Naive thymus-derived CD4-positive, alpha-beta T cell (primary cell): ENCODE results near the gene HEATR1. TPM values are rescaled to one million over a fixed set of nuclear protein-coding genes. Genes with fewer than 3 reads are reported as not detected.
"Not testable (repeated sequence)": the region's sequence is repeated elsewhere in the genome, so short reads cannot be mapped to it uniquely, and the experiment has no call there.

Experiments used
- ATAC-seq: fragments of 150-1000 bp; cut with Tn5 transposase; 2 replicates; pipeline ENCODE4 v1.10.0; 2021; ENCODE audit warnings: mild to moderate bottlenecking, moderate library complexity
- CTCF ChIA-PET: fragments of 350-600 bp; sonication (Branson Sonifier 250); formaldehyde crosslinking; loops from one replicate; lab custom pipeline; 2021; ENCODE audit warnings: antibody characterized with exemption; lab: Charles Lee
- POLR2A ChIA-PET: fragments of 350-600 bp; sonication (Branson Sonifier 250); formaldehyde crosslinking; loops from one replicate; lab custom pipeline; 2021; ENCODE audit warnings: antibody characterized with exemption, inconsistent platforms; lab: Charles Lee
- DNase-seq, 9 donors: peaks; one replicate each; pipeline versions ENCODE4 v3.0.0 to v3.0.0-alpha.2; 2020 to 2022; ENCODE audit warnings: mixed read lengths in 1 of 9
- H3K27ac ChIP-seq: one replicate; pipeline ENCODE4 v1.7.0; 2013; ENCODE audit warnings: mild to moderate bottlenecking, low read depth, low read length, moderate library complexity
- H3K27me3 ChIP-seq, 2 donors: one replicate each; pipeline ENCODE4 v1.7.0; 2013; ENCODE audit warnings: low read length in 2 of 2, mild to moderate bottlenecking in 2 of 2, moderate library complexity in 2 of 2; ENCODE audit not compliant: control insufficient read depth in 2 of 2, insufficient read depth in 2 of 2
- H3K36me3 ChIP-seq, 3 experiments: 1 replicate in 2 of 3; 2 replicates in 1 of 3; pipeline ENCODE4 v1.7.0; 2013; ENCODE audit warnings: low read length in 3 of 3, mild to moderate bottlenecking in 3 of 3, moderate library complexity in 1 of 3; ENCODE audit not compliant: insufficient read depth in 3 of 3, control insufficient read depth in 2 of 3
- H3K4me1 ChIP-seq, 2 donors: one replicate each; pipeline ENCODE4 v1.7.0; 2013; ENCODE audit warnings: low read length in 2 of 2, mild to moderate bottlenecking in 2 of 2, moderate library complexity in 1 of 2; ENCODE audit not compliant: control insufficient read depth in 2 of 2, insufficient read depth in 2 of 2
- H3K4me3 ChIP-seq: 2 replicates; pipeline ENCODE4 v1.7.0; 2013; ENCODE audit warnings: mild to moderate bottlenecking, low read length
- H3K9me3 ChIP-seq, 3 experiments: 1 replicate in 2 of 3; 2 replicates in 1 of 3; pipeline ENCODE4 v1.7.0; 2013; ENCODE audit warnings: low read length in 3 of 3; ENCODE audit not compliant: control insufficient read depth in 2 of 3
- H3K27ac Mint-ChIP-seq, 9 donors: one replicate each; pipeline ENCODE4 v1.8.0; 2020 to 2022; ENCODE audit warnings: mixed read lengths in 9 of 9, mild to moderate bottlenecking in 8 of 9, moderate library complexity in 5 of 9, inconsistent platforms in 2 of 9
- H3K27me3 Mint-ChIP-seq, 5 donors: one replicate each; pipeline ENCODE4 v1.8.0; 2021 to 2022; ENCODE audit warnings: mixed read lengths in 5 of 5, mild to moderate bottlenecking in 1 of 5
- H3K36me3 Mint-ChIP-seq, 5 donors: one replicate each; pipeline ENCODE4 v1.8.0; 2020 to 2022; ENCODE audit warnings: mixed read lengths in 5 of 5, mild to moderate bottlenecking in 3 of 5, inconsistent platforms in 1 of 5
- H3K4me1 Mint-ChIP-seq, 7 donors: one replicate each; pipeline ENCODE4 v1.8.0; 2020 to 2022; ENCODE audit warnings: mixed read lengths in 7 of 7, mild to moderate bottlenecking in 3 of 7, inconsistent platforms in 1 of 7
- H3K4me3 Mint-ChIP-seq, 10 donors: one replicate each; pipeline ENCODE4 v1.8.0; 2020 to 2022; ENCODE audit warnings: mild to moderate bottlenecking in 10 of 10, mixed read lengths in 10 of 10, moderate library complexity in 6 of 10, inconsistent platforms in 2 of 10
- H3K9me3 Mint-ChIP-seq, 11 donors: one replicate each; pipeline ENCODE4 v1.8.0; 2020 to 2022; ENCODE audit warnings: mixed read lengths in 11 of 11, mild to moderate bottlenecking in 4 of 11, inconsistent platforms in 1 of 11, moderate library complexity in 1 of 11
- intact Hi-C, 2 donors: fragments of 100-400 bp; cut with micrococcal nuclease; formaldehyde crosslinking; loops; one replicate each; pipeline ENCODE4 v1.15.1; 2023
- polyA plus RNA-seq, 2 donors: library from polyadenylated mRNA; unstranded; fragments of 300-500 nt; fragmentation: Illumina TruSeq; gene quantifications; one replicate each; pipeline ENCODE4 v1.2.3, GENCODE V29; 2021
- total RNA-seq, 6 experiments: library from RNA in 5 of 6; stranded (reverse) in 5 of 6; gene quantifications; 1 replicate in 5 of 6; 2 replicates in 1 of 6; pipeline ENCODE4 v1.2.3 and lab custom pipeline; 2021 to 2026

Gene HEATR1
- total and polyA plus RNA-seq, 7 experiments from 2014 or later = 14.2 to 58.7 (median 41.5) TPM

DNA sequence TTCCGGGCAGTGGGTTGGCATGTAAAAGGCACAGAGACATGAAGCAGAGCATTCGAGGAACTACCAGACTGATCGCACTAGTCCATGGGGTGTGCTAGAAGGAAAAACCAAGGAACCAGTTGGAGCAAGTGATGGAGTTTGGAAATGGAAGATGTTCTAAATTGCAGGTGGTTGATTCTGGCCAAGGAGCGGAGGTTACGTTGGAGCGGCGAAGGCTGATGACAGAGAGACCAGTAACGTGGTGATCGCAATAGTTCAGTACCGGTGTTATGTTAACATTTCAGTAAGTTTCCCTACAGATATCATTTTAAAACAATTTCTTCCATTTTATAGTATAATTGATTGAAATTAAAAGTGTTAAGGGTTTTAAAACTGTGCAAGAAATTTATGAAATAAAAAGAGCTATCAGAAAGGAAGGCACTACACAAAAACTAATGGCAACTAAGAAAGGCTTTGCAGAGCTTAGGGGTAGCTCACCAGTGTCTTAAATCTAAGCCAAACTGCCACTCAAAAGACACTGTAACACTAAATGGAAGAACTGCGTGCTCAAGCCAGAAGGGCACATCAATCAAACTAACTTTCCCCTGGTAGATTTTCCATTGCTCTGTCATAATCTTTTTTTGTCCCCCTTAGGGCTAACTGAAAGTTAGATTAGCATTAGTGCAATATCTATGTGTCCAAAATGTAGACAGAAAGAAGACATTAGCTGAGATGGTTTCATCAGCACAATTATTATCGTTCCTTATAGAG, 11.3 kb upstream of the HEATR1 start:
- H3K27ac Mint-ChIP-seq = no peak overlapping the region
- no peaks in the 10 kb centered on the region for H3K4me1 Mint-ChIP-seq
- no peaks in the 10 kb centered on the region for H3K4me1 ChIP-seq
- H3K9me3 ChIP-seq = no peaks in the 10 kb centered on the region
- POLR2A ChIA-PET = no interaction called here
- H3K4me3 ChIP-seq = no peak overlapping the region
- intact Hi-C loops = no loop called here
- DNase-seq (no peak), ATAC-seq (no peak)
- H3K36me3 ChIP-seq = no peaks in the 10 kb centered on the region
- no peaks in the 10 kb centered on the region for H3K27me3 ChIP-seq
- H3K36me3 Mint-ChIP-seq = no peaks in the 10 kb centered on the region
- no peak overlapping the region for H3K27ac ChIP-seq
- H3K9me3 Mint-ChIP-seq = peaks cover 0 to 16% (median 6%) of the 10 kb centered on the region in 11 donors
- CTCF ChIA-PET = no interaction called here
- no peak overlapping the region for H3K4me3 Mint-ChIP-seq
- H3K27me3 Mint-ChIP-seq = peaks cover 47 to 56% (median 50%) of the 10 kb centered on the region in 5 donors

GRCh38 chr1:236612349-236612748, 8.0 kb upstream of the HEATR1 start:
- Mint-ChIP-seq H3K4me1 (no peaks in the 10 kb centered on the region), H3K4me3 (no peak overlapping the region), H3K27ac (no peak overlapping the region), H3K9me3 (peaks cover 0 to 16% (median 6%) of the 10 kb centered on the region in 11 donors), H3K27me3 (peaks cover 55 to 65% (median 60%) of the 10 kb centered on the region in 5 donors), H3K36me3 (peaks cover 0 to 3% (median 0%) of the 10 kb centered on the region in 5 donors)
- intact Hi-C loops = no loop called here
- DNase-seq = no peak
- ChIA-PET POLR2A (no interaction called here), CTCF (no interaction called here)
- Histone ChIP-seq H3K9me3 (no peaks in the 10 kb centered on the region), H3K4me3 (no peak overlapping the region), H3K36me3 (no peaks in the 10 kb centered on the region), H3K4me1 (no peaks in the 10 kb centered on the region), H3K27me3 (peaks cover 5 to 7% of the 10 kb centered on the region in 2 donors), H3K27ac (no peak overlapping the region)
- ATAC-seq = no peak

DNA sequence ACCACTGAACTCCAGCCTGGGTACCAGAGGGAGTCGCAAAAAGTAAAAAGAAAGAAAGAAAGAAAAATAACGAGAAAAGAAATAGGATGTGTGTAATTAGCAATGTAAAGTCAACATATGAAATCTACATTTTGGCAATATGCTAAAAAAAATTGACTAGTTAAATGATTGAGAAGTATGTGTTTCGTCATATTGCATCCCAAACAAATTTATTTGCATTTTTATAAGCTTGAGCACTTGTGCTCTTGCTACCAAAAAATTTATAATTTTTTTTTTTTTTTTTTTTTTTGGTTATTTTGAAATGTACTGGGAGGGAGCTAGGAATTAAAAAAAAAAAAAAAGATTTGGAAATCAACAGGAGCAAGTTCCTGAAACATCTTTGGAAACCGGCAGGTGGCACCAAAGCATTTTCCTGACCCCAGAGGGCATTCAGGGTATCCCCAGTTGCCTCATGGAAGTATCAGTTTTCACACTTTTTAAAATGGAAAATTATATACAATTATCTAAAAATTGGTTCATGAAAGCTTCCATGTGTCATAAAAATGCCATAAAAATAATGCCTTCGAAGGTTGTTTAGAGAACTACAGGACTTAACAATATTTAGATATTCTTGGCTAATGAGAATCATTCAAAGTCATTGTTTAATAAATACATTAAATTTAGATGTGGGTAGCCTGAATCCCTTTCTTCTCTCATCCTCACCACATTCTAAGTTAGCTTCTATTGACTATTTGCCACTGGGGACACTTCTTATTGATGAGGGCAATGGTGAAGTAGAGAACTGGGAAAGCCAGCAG, 4.8 kb upstream of the HEATR1 start:
- peaks cover 37 to 47% (median 41%) of the 10 kb centered on the region in 5 donors for H3K27me3 Mint-ChIP-seq
- CTCF ChIA-PET = no interaction called here
- H3K27ac ChIP-seq = no peak overlapping the region

DNA sequence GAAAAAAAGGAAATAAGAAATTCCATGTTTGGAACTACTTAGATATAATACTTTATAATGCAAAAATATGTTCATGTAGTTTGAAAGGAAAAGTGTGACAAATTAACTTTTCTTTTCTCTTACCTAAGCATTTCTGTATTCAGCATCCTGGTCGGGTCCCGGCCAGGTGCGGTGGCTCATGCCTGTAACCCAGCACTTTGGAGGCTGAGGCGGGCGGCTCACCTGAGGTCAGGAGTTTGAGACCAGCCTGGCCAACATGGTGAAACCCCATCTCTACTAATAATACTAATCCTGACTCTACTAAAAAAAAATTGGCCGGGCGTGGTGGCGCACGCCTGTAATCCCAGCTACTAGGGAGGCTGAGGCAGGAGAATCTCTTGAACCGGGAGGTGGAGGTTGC, 3.3 kb upstream of the HEATR1 start:
- POLR2A ChIA-PET, H3K27ac Mint-ChIP-seq, CTCF ChIA-PET, H3K27me3 ChIP-seq, H3K36me3 ChIP-seq, H3K4me3 Mint-ChIP-seq, H3K9me3 ChIP-seq, H3K4me3 ChIP-seq, DNase-seq, H3K36me3 Mint-ChIP-seq, ATAC-seq, H3K27ac ChIP-seq: not testable (repeated sequence)
- Mint-ChIP-seq H3K4me1 (peaks cover 19 to 30% (median 22%) of the 10 kb centered on the region in 7 donors), H3K27me3 (peaks cover 32 to 40% (median 37%) of the 10 kb centered on the region in 5 donors), H3K9me3 (peaks cover 0 to 12% (median 6%) of the 10 kb centered on the region in 11 donors)
- intact Hi-C loops = loop anchor here in 1 of 2 donors (5.0 to 10.0 kb wide), 4 partner anchors 463 to 1103 kb away; partner anchors contain the start of genes B3GALNT2 and GPR137B
- H3K4me1 ChIP-seq = peaks cover 13 to 14% of the 10 kb centered on the region in 2 donors

More for the DNA sequence above, 4.8 kb upstream of the HEATR1 start:
- Mint-ChIP-seq H3K4me1 (peaks cover 7 to 15% (median 10%) of the 10 kb centered on the region in 7 donors), H3K4me3 (no peak overlapping the region), H3K9me3 (peaks cover 0 to 16% (median 6%) of the 10 kb centered on the region in 11 donors), H3K27ac (peak overlapping the region in 1 of 9 donors; percentile 65), H3K36me3 (peaks cover 0 to 3% (median 0%) of the 10 kb centered on the region in 5 donors)
- POLR2A ChIA-PET = no interaction called here
- intact Hi-C loops = loop anchor here (1.0 to 10.0 kb wide), 5 partner anchors 260 to 1104 kb away; partner anchors contain the start of genes B3GALNT2 (in 1 of the 2) and GPR137B (in 1 of the 2)
- H3K4me3 ChIP-seq = no peak overlapping the region
- H3K27me3 ChIP-seq = peaks cover 5 to 7% of the 10 kb centered on the region in 2 donors
- DNase-seq (no peak), ATAC-seq (no peak)
- H3K4me1 ChIP-seq = peaks cover 3 to 5% of the 10 kb centered on the region in 2 donors
- H3K36me3 ChIP-seq = peaks cover 0 to 6% (median 0%) of the 10 kb centered on the region in 3 experiments
- no peaks in the 10 kb centered on the region for H3K9me3 ChIP-seq

DNA sequence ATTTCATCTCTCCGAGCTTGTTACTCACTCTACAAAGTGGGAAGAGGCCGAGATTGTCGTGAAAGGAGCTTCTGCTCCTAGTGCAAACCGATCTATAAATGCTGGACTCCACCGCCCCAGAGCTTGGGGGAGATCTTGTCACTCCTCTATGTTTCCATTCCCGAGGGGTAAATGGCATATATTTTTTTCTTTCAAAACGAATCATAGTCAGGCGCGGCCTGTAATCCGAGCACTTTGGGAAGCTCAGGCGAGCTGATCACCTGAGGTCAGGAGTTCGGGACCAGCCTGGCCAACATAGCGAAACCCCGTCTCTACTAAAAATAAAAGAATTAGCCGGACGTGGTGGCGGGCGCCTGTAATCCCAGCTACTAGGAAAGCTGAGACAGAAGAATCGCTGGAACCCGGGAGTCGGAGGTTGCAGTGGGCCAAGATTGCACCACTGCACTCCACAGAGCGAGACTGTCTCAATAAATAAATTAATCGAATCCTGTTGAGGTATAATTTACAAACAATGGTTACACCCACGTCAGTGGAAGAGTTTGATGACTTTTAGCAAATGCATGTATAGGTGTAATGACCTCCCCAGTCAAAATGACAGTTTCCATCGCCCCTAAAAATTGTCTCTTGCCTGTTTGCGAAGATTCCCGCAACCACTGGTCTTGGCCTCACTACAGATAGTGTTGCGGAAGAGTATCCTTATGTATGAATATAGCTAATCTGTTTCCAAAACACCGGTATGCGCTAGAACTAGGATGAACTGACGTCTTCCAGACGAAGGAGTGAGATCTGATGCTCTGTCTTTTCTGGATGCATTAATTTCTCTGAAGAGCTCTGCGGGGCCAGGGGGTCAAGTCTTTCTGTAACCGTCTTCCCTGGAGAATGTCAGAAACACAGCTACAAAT, 840 bp upstream of the HEATR1 start:
- Mint-ChIP-seq H3K36me3 (peaks cover 0 to 7% (median 5%) of the 10 kb centered on the region in 5 donors), H3K4me3 (peak overlapping the region; percentile 91 to 99 (median 98)), H3K27ac (peak overlapping the region; percentile 93 to 98 (median 97)), H3K27me3 (peaks cover 13 to 23% (median 19%) of the 10 kb centered on the region in 5 donors), H3K9me3 (no peaks in the 10 kb centered on the region), H3K4me1 (peaks cover 20 to 44% (median 32%) of the 10 kb centered on the region in 7 donors)
- DNase-seq (peak in 1 of 9 donors; percentile 3), ATAC-seq (no peak)
- CTCF ChIA-PET = interaction anchor here (0.6 to 1.1 kb wide), 3 partner anchors 41 to 265 kb away, joined by 3 to 4 read pairs (median 4); no protein-coding TSS in a partner anchor
- intact Hi-C loops = loop anchor here (1.0 to 10.0 kb wide), 13 partner anchors 81 to 1100 kb away; partner anchors contain the start of genes MTR (in 2 of the 2), ACTN2 (in 1 of the 2), B3GALNT2 (in 1 of the 2) and GPR137B (in 1 of the 2)
- Histone ChIP-seq H3K27me3 (peaks cover 5 to 7% of the 10 kb centered on the region in 2 donors), H3K4me1 (peaks cover 13 to 14% of the 10 kb centered on the region in 2 donors), H3K36me3 (peaks cover 0 to 19% (median 0%) of the 10 kb centered on the region in 3 experiments), H3K4me3 (peak overlapping the region; percentile 88), H3K9me3 (no peaks in the 10 kb centered on the region), H3K27ac (peak overlapping the region; percentile 79)
- POLR2A ChIA-PET = interaction anchor here (0.9 to 1.0 kb wide), 2 partner anchors 11 to 190 kb away, joined by 3 to 6 read pairs; partner anchors contain the start of gene MTR
